Activated CD8-positive, alpha-beta memory T cell treated with anti-CD3 and anti-CD28 coated beads for 48 hours (primary cell): Measurements from ENCODE around the gene ADARB1.

ENCODE experiments used
- DNase-seq, 3 experiments: peaks; one replicate each; pipeline ENCODE4 v3.0.0-alpha.2; 2020; ENCODE audit warnings: low read depth in 2 of 3, low spot score in 2 of 3

Gene ADARB1

DNA sequence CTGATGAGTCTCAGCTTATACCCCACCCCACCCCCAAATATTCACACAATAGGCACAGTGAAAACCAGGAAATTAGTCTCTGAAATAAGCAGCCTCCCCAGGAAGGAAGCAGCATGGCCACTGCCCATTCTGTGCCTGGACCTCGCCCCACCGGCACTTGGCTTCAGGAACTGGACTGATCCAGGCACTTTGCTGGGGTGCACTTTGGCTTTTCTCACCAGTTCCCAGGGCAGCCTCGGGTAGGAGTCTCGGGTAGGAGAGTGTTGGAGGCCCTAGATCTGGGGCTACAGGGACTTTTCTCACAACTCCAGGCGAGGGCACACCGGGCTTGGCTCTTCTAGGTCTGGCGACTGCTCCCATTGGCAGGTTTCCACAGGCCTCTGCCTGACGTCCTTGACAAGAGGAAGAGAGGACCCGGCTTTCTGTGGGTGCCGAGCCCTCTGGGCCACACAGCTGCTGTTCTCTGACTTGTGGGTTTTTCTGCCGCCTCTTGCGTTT is 18.7 kb downstream of the ADARB1 start:
- no peak for DNase-seq

DNA sequence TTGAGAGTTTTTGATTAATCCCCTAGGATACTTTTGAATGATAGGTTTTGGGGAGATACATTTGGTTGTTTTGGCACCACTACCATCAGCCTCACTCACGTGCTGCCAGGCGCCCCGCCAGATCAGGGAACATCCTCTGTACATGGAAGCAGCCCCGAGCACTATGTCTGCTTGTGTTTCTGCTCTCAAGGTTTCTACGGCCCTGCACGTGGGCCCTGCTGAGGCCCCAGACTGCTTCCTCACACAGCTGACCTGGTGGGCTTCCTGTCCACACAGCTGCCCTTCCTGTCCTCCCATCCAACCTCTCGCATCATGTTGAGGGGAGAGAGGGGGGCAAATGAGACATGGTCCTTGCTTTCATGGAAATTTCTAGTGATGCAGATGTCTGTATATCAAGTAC is 20.0 kb downstream of the ADARB1 start:
- DNase-seq = no peak

DNA sequence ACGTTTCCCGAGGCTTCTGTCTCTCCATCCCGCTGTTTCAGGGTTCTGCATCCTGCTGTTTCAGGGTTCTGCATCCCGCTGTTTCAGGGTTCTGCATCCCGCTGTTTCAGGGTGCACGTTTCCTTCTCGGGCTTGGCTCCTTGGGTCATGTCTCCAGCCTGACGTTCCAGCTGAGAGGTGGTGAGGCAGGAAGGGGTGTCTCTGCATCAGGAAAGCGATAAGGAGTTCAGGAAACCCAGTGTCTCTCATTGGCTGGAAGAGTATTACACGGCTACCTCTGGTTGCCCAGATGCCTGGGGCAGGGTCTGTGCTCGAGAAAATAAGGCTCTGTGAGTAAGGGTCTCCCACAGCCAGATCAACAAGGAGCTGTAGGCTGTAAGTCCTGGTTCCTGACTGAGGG is 21.1 kb downstream of the ADARB1 start:
- DNase-seq = no peak

GRCh38 chr21:45096217-45096616 is 21.8 kb downstream of the ADARB1 start:
- no peak for DNase-seq

DNA sequence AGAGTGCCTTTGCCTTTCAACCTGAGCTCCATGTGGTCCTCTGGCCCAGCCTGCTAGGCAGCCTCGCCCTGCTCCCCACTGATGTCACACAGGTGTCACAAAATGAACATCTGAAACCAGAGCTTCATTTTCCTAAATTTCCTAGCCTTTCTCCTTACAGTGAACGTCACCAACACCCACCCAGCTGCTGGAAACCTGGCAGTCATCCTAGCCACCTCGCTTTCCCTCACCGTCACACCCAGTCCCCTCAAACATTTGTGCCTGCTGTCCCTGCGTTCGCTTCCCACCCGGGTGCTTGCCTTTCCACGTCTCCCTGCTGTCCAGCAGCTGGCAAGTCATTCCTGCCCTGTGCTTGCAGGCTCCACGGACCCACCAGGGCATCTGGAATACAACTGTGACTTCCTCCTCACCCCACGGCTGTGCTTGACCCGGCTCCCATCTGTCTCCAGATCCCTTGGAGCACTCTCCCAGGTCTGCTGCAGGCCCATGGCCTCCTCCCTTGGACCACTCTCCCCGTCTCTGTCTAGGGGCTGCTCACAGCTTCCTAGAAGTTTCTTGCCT is 23.5 kb downstream of the ADARB1 start:
- DNase-seq = no peak

- DNase-seq = no peak
Observed at GRCh38 chr21:45098867-45099266, 24.5 kb downstream of the ADARB1 start.

DNA sequence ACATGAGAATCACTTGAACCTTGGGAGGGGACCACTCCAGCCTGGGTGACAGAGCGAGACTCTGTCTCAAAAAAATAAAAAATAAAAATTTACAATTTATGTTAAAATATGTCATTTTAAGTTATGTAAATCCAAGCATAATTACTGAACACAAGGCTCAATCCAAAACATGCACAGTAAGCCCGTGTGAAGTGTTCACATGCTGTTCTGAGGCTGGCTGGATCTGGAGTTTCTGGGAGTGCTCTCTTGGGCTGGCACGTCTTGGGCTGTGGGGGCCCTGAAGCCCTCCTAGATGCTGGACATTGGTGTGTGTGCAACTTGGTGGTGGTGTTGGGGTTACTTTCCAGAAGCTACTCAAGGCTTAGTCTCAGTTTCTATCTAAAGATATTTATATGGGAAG is 25.2 kb downstream of the ADARB1 start:
- DNase-seq = no peak

- DNase-seq = no peak
Observed at GRCh38 chr21:45100866-45101265, 26.5 kb downstream of the ADARB1 start.

GRCh38 chr21:45102391-45102932 is 28.1 kb downstream of the ADARB1 start:
- DNase-seq = no peak

GRCh38 chr21:45103971-45104520 is 29.7 kb downstream of the ADARB1 start:
- no peak for DNase-seq

DNA sequence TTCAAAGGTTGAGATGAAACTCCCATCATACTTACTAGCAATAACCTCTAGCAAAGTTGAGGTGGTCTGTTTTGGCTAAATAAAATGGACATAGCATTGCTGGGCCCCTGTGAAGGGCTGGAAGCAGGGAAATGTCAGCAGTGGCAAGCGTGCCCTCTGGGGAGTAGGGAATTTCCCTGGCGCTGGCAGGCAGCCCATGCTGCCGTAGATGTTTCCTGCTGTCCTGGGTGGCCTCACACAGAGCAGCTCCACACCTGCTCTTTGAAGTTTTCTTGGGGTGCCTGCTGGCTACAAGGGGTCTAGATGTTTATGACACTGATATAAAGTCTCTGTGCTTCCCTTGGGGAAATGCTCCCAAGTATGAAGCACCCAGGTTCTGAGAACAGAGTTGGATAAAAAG is 30.2 kb downstream of the ADARB1 start:
- no peak for DNase-seq

DNA sequence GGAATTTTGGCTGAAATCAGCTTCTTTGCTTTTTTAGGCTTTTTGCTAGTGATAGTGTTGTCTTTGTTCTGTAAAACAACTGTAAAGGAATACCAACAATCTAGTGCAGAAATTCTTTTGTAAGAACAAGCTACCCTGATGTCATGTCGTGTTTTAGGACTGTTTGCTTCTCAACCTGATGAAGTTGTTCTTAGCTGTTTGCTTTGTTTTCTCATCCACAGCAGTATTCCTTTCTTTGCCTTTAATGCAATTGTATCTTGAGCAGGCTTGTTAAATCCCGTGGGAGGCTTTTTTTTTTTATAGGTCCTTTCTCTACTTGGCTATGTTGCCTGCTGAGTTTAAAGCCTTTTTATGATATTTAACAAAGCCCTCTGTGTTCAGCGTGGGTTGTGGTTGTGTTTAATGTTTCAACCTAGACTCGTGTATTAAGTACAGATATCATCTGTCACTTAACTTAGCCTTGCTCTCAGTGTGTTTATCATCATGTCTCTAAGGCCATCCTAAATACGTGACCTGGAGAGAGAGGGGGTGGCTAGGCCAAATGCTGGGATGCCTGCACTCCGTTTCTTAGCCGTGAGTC is 31.6 kb downstream of the ADARB1 start:
- no peak for DNase-seq

DNA sequence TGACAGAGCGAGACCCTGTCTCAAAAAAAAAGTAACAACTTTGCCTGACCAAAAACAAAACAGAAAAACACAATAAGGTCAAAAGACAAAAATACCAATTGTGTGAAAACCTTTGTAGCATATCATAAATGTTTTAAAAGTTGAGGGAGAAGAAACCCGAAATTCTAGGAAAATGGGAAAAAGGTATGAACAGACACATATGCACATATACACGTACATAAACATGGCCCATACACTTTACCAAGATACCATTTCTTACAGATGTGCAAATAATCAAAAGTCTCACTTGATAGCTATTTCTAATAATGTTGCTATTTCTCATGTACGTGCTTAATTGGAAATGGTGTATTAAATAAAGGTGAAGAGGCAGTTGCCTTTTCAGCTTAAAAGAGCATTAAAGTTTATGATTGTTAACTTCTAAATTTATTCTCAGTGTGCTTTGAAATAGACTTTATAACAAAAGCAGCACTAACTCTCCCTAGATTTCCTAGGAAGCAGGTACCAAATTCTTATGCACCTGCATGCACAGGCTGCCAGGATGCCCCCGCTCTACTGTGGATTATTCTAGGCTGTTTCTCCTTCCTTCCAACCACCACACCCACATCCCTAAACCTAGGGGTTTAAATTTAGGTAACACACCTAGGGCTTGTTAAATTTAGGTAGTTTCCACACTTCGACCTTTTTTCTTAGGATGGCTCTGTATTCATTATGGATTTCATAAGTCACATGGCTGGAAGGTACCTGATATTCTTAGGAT is 33.8 kb downstream of the ADARB1 start:
- DNase-seq = no peak

DNA sequence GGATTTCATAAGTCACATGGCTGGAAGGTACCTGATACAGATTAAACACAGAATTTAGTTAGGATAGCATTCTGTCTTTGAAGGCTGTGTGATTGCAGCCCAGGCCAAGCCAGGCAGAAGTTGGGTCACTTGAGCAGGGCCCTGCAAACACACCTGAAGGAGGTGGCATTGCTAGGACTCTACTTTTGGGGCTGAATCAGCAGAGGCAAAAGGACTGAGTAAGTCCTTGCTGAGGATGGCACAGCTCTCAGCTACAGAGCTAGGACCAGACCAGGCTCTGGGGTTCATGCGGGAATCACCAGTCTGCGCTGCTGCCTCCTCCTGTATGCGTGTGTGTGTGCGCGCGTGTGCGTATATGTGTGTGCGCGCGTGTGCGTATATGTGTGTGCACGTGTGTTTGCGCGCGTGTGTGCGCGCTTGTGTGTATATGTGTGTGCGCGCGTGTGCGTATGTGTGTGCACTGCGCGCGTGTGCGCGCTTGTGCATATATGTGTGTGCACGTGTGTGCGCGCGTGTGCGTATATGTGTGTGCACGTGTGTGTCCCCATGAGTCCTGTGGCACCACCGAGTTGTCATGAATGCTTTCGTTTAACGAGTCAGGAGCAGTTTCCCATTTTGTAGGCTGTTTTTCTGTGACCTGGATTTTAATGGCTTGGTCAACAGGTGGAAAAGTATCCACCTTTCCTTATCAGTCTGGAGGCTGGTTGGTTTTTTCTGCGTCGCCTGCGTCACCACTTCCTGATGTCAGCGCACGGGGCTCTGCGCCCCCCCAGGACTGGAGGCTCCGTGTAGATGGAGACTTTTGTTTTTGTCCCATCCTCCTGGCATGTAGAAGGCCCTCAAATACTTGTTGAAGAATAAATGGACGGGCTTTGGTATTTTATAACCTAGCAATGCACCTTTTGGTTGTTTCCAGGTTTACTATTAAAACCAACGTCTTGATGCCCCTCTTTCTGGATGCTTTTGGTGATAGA is 34.7 kb downstream of the ADARB1 start:
- DNase-seq = no peak

DNA sequence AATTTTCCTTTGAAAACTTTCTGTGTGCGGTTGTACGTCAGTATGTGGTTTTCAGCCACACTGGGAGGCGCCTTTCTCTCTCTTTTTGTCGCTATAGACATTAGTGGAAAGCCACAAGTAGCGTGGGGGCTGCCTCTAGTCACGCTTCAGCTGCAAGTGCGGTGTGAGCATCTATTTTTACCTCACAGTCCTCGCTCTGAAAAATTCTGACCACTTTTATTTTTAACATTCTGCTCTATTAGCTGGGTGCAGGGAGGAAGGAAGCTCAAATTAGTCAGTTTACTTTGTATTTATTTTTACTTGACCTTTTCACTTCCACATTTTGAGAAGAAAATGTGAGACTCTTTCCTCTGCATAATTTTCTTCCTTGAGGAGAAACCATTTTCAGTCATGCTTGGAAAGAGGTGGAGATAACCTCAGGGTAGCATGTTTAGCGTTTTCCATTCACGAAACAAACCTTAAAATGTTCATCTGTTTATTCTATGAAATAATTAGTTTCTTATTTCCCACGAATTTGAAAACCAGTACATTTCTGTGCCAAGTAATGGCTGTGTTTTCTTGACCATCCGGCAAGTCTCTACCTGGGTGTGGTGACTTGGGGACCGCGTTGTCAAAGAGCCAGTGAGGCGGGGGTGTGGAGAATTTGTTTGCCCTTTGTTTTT is 35.6 kb downstream of the ADARB1 start:
- DNase-seq = no peak

DNA sequence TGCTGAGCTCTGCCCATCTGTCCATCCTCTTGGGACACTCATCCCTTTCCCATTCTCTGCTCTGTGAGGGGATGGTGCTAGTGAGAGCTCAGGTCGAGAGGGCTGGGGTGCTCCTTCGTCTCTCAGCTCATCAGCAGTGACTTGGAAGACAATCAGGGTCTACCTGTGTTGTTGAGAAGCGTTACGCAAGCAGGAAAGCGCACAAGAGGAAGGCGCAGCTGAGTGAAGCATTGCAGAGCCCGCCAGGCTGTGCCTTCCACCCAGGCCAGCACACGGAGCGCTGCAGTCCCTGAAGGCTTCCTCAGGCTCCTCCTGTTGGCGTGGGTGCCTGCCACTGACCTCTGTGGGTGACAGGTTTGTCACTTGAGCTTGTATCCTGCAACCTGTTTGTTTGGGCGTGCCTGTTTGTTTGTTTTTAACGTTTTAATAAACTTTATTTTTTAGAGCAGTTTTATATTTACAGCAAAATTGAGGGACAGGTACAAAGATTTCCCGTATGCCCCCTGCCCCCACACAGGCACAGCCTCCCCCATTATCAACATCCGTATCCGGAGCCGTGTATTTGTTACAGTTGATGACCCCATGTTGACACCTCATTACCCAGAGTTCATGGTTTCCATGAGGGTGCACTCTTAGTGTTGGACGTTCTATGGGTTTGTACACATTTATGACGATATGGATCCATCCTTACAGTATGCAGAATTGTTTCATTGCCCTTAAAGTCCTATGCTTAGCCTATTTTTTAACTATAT is 36.7 kb downstream of the ADARB1 start:
- no peak for DNase-seq

DNA sequence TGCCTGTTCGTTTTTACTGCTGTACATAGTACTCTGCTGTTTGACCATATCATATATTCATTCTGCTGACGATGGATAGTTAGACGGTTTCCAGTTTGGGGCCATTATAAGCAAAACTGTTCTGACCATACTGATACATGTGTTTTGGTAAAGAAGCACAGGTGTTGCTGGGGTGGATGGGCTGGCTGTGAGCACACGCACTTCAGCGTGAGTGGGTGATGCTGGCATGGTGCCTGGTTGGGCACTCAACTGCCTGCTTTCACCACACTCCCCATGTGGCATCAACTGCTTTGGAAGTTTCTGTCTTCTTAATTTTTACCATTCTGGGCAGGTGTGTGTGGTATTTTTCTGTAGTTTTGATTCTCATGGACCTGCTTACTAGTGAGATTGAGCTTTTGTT is 37.3 kb downstream of the ADARB1 start:
- DNase-seq = no peak

DNA sequence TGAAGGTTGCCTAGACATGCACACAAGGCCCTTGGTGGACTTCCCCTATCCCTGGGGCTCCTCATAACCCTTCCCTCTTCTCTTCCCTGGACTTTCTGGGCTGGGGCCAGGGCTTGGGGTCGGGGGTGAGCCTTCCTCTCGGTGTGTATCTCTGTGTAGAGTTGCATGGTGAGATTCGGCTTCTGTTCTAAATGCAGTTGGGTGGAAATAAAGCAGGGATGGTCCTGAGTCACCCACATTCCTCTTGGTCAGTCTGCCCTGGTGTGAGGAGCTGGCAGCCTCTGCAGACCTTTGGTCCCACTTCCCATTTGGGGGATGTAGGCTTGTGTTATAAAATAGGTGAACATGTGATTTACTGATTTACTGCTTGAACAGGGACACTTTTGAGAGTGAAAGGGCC is 38.0 kb downstream of the ADARB1 start:
- no peak for DNase-seq

DNA sequence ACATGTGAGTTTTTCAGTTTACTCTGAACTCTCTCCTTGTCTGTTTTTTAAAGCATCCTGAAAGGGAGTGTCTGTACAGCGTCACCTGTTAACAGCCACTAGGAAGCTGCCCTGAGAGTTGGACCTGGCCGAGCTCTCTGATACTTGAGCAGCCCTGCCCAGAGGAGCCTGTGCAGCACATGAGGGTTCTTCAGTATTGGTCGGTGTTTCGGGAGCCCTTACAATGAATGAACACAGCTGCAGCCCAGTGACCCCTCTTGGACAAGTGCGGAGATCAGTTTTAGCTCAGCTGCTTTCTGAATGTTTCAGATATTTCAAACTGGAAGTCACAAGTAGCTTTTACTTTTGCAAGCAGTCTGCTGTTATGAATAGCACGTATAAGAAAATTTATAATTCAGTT is 39.2 kb downstream of the ADARB1 start:
- DNase-seq = no peak

GRCh38 chr21:45114072-45114471 is 39.7 kb downstream of the ADARB1 start:
- no peak for DNase-seq
